HG02759 (cell line): ENCODE measurements around the gene PRKCE.
A peak's percentile ranks its signal among the peaks of the same experiment; 100 is the strongest.

Experiments used
- ATAC-seq: cut with Tn5 transposase; IDR thresholded peaks from one replicate; pipeline ENCODE4 v1.9.1; 2021; ENCODE audit warnings: mild to moderate bottlenecking, moderate library complexity; ENCODE audit not compliant: unreplicated experiment

Gene PRKCE

DNA sequence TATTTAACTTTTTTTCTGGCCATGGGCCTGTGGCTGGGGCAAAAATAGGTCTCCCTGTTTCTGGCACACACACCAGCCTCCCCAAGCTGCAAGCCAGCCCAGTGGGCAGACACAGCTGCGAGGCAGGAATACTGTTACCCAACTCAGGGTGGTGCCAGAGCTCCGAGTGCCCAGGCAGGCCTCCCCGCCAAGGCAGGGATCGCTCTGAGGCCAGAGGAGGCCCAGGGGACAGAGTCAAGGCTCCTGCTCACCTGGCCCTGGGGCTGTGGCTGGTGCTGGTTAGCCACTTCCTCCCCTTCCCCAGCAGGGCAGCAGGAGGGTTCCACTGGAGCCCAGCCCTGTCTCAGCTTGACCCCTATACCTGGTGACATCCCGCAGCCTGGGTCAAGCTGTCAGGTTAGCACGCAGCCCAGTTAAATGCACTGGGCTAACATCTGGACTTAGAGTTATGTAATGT, 578.7 kb downstream of the PRKCE start:
- peak; percentile 67 for ATAC-seq

- no peak for ATAC-seq
Observed at GRCh38 chr2:46230677-46231425, 579.4 kb downstream of the PRKCE start.

GRCh38 chr2:46231721-46232120, 580.2 kb downstream of the PRKCE start:
- no peak for ATAC-seq

DNA sequence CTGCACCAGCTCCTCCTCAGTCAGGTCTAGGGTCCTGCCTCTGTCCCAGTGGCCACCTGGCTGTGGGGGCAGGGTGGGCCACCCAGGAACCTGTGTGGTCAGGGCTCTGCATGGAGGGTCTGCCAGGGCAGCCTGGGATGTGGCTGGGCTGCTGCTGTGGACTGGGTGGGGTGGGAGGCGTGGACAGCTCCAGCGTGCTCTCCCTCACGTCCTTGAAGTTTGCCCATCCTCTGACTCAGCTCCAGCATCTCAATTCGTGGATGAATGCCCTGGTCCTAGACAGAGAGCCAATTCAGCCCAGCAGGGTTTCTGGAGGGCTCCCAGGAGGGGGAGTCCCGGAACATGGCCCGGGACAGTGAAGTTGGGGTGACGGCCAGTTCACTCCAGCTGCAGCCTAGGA, 581.4 kb downstream of the PRKCE start:
- ATAC-seq, result no peak

DNA sequence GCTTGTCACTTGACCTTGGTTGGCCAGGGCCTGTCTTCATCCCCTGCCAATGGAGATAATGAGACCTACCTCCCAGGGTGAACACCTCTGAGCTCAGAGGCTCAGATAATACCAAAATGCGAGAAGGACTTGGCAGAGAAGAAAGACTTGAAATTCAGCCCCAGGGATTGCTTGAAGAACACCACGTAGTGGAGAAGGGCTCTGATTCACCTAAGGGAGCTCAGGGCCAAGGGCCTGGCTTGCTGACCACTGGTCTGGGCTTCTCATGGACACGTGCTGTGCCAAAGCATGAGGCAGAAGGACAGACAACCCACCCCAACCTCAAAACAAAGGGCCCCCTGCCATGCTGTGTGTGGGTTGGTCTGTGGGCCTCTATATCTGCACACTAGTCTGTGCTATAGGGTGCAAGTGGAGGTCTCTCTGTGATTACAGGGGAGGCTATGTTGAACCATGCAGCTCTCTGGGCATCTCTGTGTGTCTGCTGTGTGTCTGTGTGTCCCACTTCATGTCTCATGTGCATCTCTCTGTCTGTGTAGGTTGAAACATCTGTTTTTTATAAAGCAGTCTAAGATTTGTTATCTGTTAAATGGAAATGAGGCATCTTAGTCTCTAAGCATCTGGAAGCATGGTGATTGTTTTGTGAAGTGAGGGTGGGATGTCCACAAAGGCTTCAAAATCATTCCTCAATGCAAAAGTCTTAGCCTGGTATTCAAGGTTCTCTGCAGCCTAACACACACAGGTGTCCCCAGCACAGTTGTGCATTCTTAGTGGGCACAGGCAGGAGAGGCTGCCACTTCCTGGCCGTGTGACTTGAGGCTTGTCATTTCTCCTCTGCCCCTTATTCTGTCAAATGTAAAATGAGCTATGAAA, 584.8 kb downstream of the PRKCE start:
- no peak for ATAC-seq

DNA sequence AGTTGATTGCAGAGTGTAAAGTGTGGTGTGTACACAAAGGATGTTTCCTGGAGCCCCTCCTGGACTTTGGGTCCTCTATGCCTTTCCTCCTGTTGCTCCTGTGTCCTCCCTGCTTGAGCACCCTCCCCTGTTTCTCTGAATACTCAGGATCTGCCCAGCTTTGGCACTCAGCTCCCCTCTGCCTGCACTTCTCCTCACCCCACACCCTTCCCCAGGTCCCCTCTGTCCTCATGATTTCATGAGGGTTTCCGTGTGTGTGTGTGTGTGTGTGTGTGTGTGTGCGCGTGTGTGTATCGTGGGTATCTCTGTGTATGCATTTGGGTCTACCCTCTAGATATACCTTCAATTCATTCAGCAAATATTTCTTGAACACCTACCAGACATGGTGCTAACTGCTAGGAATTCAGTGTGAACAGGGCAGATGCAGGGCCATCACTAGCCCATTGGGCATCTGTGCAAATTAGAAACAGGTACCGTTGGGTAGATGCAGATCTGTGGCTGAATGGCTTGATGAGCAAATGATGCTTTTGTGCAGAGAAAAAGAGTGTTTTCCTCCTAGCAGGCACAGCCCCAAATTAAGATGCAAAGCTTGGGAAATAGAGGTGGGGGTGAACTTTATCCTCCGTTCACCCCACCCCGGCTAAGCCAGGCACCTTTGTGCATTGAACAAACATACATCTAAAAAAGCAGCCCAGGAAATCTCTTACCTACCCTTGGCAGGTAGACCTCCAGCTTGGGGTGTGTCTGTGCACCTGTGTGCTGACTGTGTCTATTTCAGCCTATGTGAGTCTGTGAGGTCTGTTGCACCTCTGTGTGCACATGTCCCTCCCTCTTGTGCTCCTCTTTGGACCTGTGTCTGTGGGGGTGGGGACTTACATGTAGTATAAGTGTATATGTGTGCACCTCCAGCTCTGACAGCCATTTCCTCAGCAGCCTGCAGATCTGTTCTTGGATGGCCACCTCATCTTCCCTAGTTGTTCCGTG, 585.7 kb downstream of the PRKCE start:
- ATAC-seq, result no peak
